H1 (cell line): Measurements from ENCODE around the gene BET1L. TPM values are rescaled to one million over a fixed set of nuclear protein-coding genes. Genes with fewer than 3 reads are reported as not detected.
A peak's percentile ranks its signal among the peaks of the same experiment; 100 is the strongest.

Source experiments
- CTCF ChIA-PET: fragments of 300-600 bp; sonication (Branson Sonifier 250); formaldehyde crosslinking; loops from one replicate; lab custom pipeline; 2021; ENCODE audit not compliant: partially characterized antibody; lab: Charles Lee
- POLR2A ChIA-PET: fragments of 300-600 bp; sonication (Branson Sonifier 250); formaldehyde crosslinking; loops from one replicate; lab custom pipeline; 2021; ENCODE audit warnings: inconsistent platforms; ENCODE audit not compliant: partially characterized antibody; lab: Charles Lee
- DNase-seq, 2 experiments: peaks; one replicate each; pipeline versions ENCODE4 v3.0.0 to v3.0.0-alpha.2; 2010 to 2022; ENCODE audit warnings: low spot score in 2 of 2, low read depth in 1 of 2, mixed read lengths in 1 of 2
- FAIRE-seq: peaks from 2 replicates; lab custom pipeline; 2011; peaks lifted over from hg19 to GRCh38; lab: Jason Lieb, UNC
- H2AFZ ChIP-seq: 2 replicates; pipeline ENCODE4 v1.8.1; 2012; ENCODE audit warnings: low read length, inconsistent platforms
- H2AK5ac ChIP-seq: 2 replicates; pipeline ENCODE4 v1.6.1; 2013; ENCODE audit warnings: low read depth, low read length
- H2BK120ac ChIP-seq: replicated peaks from 2 replicates; pipeline ENCODE3; 2013; ENCODE audit warnings: low read depth, low read length, inconsistent platforms
- H2BK12ac ChIP-seq: 2 replicates; pipeline ENCODE4 v1.6.1; 2013; ENCODE audit warnings: low read depth, low read length
- H2BK15ac ChIP-seq: 2 replicates; pipeline ENCODE4 v1.6.1; 2013; ENCODE audit warnings: low read length
- H2BK20ac ChIP-seq: 2 replicates; pipeline ENCODE4 v1.6.1; 2013; ENCODE audit warnings: low read length
- H2BK5ac ChIP-seq: 2 replicates; pipeline ENCODE4 v1.6.1; 2013; ENCODE audit warnings: low read depth, low read length
- H3K14ac ChIP-seq: 2 replicates; pipeline ENCODE4 v1.6.1; 2013; ENCODE audit warnings: inconsistent platforms; ENCODE audit not compliant: insufficient read length
- H3K18ac ChIP-seq: 2 replicates; pipeline ENCODE4 v1.6.1; 2013; ENCODE audit warnings: low read length; ENCODE audit errors: extremely low read depth
- H3K23ac ChIP-seq: 2 replicates; pipeline ENCODE4 v1.6.1; 2013; ENCODE audit warnings: inconsistent platforms; ENCODE audit not compliant: insufficient read length
- H3K23me2 ChIP-seq: 2 replicates; pipeline ENCODE4 v1.6.1; 2013; ENCODE audit warnings: low read depth, low read length
- H3K27ac ChIP-seq: 2 replicates; pipeline ENCODE4 v1.6.1; 2011; ENCODE audit warnings: low read depth, low read length, inconsistent platforms
- H3K27me3 ChIP-seq, 4 experiments: replicated peaks in 1 of 4; 1 replicate in 1 of 4; 2 replicates in 3 of 4; pipeline versions ENCODE4 v1.6.1 to v1.8.1; 2011 to 2013; ENCODE audit warnings: low read length in 3 of 4, mild to moderate bottlenecking in 3 of 4, inconsistent platforms in 2 of 4, mixed read lengths in 2 of 4, moderate library complexity in 1 of 4; ENCODE audit not compliant: control insufficient read depth in 3 of 4, insufficient read depth in 3 of 4; ENCODE audit errors: extremely low read depth in 1 of 4
- H3K36me3 ChIP-seq, 4 experiments: 2 replicates each; pipeline versions ENCODE4 v1.6.1 to v1.8.1; 2011 to 2013; ENCODE audit warnings: mild to moderate bottlenecking in 4 of 4, low read length in 3 of 4, moderate library complexity in 2 of 4, control low read depth in 1 of 4, inconsistent platforms in 1 of 4; ENCODE audit not compliant: insufficient read depth in 4 of 4, control insufficient read depth in 2 of 4
- H3K4ac ChIP-seq: replicated peaks from 2 replicates; pipeline ENCODE3; 2013; ENCODE audit warnings: low read length, low read depth, mixed read lengths, inconsistent platforms; ENCODE audit not compliant: insufficient read length
- H3K4me1 ChIP-seq, 4 experiments: replicated peaks in 1 of 4; 1 replicate in 1 of 4; 2 replicates in 3 of 4; pipeline versions ENCODE4 v1.6.1 to v1.8.1; 2011 to 2013; ENCODE audit warnings: low read length in 3 of 4, inconsistent platforms in 2 of 4, mixed read lengths in 1 of 4; ENCODE audit not compliant: insufficient read depth in 4 of 4, control insufficient read depth in 3 of 4
- H3K4me2 ChIP-seq, 2 experiments: 2 replicates each; pipeline versions ENCODE4 v1.6.1 to v1.8.1; 2011 to 2013; ENCODE audit warnings: low read depth in 2 of 2, low read length in 2 of 2, control low read depth in 1 of 2, inconsistent platforms in 1 of 2, mild to moderate bottlenecking in 1 of 2; ENCODE audit not compliant: insufficient read depth in 1 of 2
- H3K4me3 ChIP-seq, 4 experiments: fragments of 200-600, 300-600 bp in 1 of 4; sonication (generic), shearing (Covaris generic), sonication (Bioruptor Twin) in 1 of 4; 2 replicates each; pipeline versions ENCODE4 v1.5.1 to v1.8.1; 2011 to 2016; ENCODE audit warnings: low read length in 4 of 4, low read depth in 3 of 4, control low read depth in 2 of 4, inconsistent platforms in 2 of 4, mild to moderate bottlenecking in 2 of 4, mixed read lengths in 1 of 4, moderate library complexity in 1 of 4; ENCODE audit not compliant: insufficient read depth in 2 of 4; ENCODE audit errors: extremely low read depth in 1 of 4
- H3K56ac ChIP-seq: replicated peaks from 2 replicates; pipeline ENCODE3; 2013; ENCODE audit warnings: low read depth, mild to moderate bottlenecking, mixed read lengths, low read length, inconsistent platforms; ENCODE audit not compliant: insufficient read length
- H3K79me1 ChIP-seq: 2 replicates; pipeline ENCODE4 v1.6.1; 2013; ENCODE audit warnings: low read depth, low read length, control low read depth
- H3K79me2 ChIP-seq, 2 experiments: 2 replicates each; pipeline versions ENCODE4 v1.6.1 to v1.8.1; 2012 to 2013; ENCODE audit warnings: low read length in 2 of 2, mild to moderate bottlenecking in 2 of 2, inconsistent platforms in 1 of 2; ENCODE audit not compliant: insufficient read depth in 2 of 2, control insufficient read depth in 1 of 2
- H3K9ac ChIP-seq, 4 experiments: replicated peaks in 1 of 4; 1 replicate in 1 of 4; 2 replicates in 3 of 4; pipeline versions ENCODE4 v1.6.1 to v1.8.1; 2011 to 2013; ENCODE audit warnings: low read depth in 3 of 4, low read length in 3 of 4, control low read depth in 2 of 4, mild to moderate bottlenecking in 2 of 4, moderate library complexity in 2 of 4, inconsistent platforms in 1 of 4; ENCODE audit errors: extremely low read depth in 1 of 4
- H3K9me3 ChIP-seq, 2 experiments: 2 replicates each; pipeline versions ENCODE4 v1.6.1 to v1.8.1; 2012 to 2013; ENCODE audit warnings: mild to moderate bottlenecking in 2 of 2, moderate library complexity in 2 of 2, control low read depth in 1 of 2, inconsistent platforms in 1 of 2, low read depth in 1 of 2, low read length in 1 of 2, mixed read lengths in 1 of 2; ENCODE audit not compliant: insufficient read depth in 2 of 2
- H4K20me1 ChIP-seq, 2 experiments: replicated peaks in 1 of 2; 2 replicates each; pipeline versions ENCODE3 to v1.8.1; 2011 to 2013; ENCODE audit warnings: inconsistent platforms in 2 of 2, low read length in 2 of 2, mild to moderate bottlenecking in 1 of 2; ENCODE audit not compliant: insufficient read depth in 2 of 2, control insufficient read depth in 1 of 2
- H4K5ac ChIP-seq: 2 replicates; pipeline ENCODE4 v1.6.1; 2013; ENCODE audit warnings: low read length, low read depth, mixed read lengths, inconsistent platforms; ENCODE audit not compliant: insufficient read length
- H4K8ac ChIP-seq: 2 replicates; pipeline ENCODE4 v1.8.0; 2013; ENCODE audit warnings: mild to moderate bottlenecking, moderate library complexity, low read length, inconsistent platforms; ENCODE audit not compliant: insufficient read depth; ENCODE audit errors: extremely low read depth
- H4K91ac ChIP-seq: replicated peaks from 2 replicates; pipeline ENCODE3; 2013; ENCODE audit warnings: low read length, mixed read lengths, inconsistent platforms; ENCODE audit not compliant: insufficient read length
- BCL11A ChIP-seq, 2 experiments: IDR thresholded peaks; one replicate each; pipeline ENCODE4 v1.6.1; 2011; ENCODE audit warnings: low read depth in 2 of 2, low read length in 2 of 2, mild to moderate bottlenecking in 2 of 2
- CREB1 ChIP-seq: IDR thresholded peaks from 2 replicates; pipeline ENCODE4 v1.6.1; 2012; ENCODE audit warnings: inconsistent platforms
- EGR1 ChIP-seq: IDR thresholded peaks from 2 replicates; pipeline ENCODE4 v1.6.1; 2011; ENCODE audit warnings: low read depth, low read length, borderline replicate concordance
- FOSL1 ChIP-seq: IDR thresholded peaks from 2 replicates; pipeline ENCODE4 v1.6.1; 2011; ENCODE audit warnings: mild to moderate bottlenecking, low read depth, low read length, moderate library complexity; ENCODE audit not compliant: insufficient read depth
- KDM1A ChIP-seq: fragments of 200-600, 300-600 bp; sonication (generic); IDR thresholded peaks from 2 replicates; pipeline ENCODE4 v1.7.1; 2016; ENCODE audit warnings: mild to moderate bottlenecking, low read length, borderline replicate concordance
- POU5F1 ChIP-seq: IDR thresholded peaks from 2 replicates; pipeline ENCODE4 v1.6.1; 2011; ENCODE audit warnings: low read depth, mild to moderate bottlenecking, low read length, moderate library complexity
- RXRA ChIP-seq: IDR thresholded peaks from 2 replicates; pipeline ENCODE4 v1.6.1; 2011; ENCODE audit warnings: low read depth, mild to moderate bottlenecking, low read length, moderate library complexity; ENCODE audit not compliant: insufficient read depth
- SP1 ChIP-seq: IDR thresholded peaks from 2 replicates; pipeline ENCODE4 v1.6.1; 2011; ENCODE audit warnings: low read depth, low read length
- TBP ChIP-seq: IDR thresholded peaks from 2 replicates; pipeline ENCODE4 v1.6.1; 2011; ENCODE audit warnings: low read depth, low read length, improper control_type of control experiment
- TCF12 ChIP-seq: IDR thresholded peaks from 2 replicates; pipeline ENCODE4 v1.6.1; 2011; ENCODE audit warnings: low read depth, mild to moderate bottlenecking, low read length
- YY1 ChIP-seq: IDR thresholded peaks from 2 replicates; pipeline ENCODE4 v1.6.1; 2011; ENCODE audit warnings: low read depth, mild to moderate bottlenecking, low read length
- WGBS, 2 experiments: shearing (Covaris generic) in 1 of 2; methylation state at CpG; one replicate each; pipeline versions ENCODE4 v1.1.6 to v1.1.7; 2013 to 2015; ENCODE audit warnings: low lambda C conversion rate in 2 of 2, mixed read lengths in 2 of 2, inconsistent platforms in 1 of 2, low coverage in 1 of 2, missing lambda C conversion rate in 1 of 2; ENCODE audit not compliant: insufficient replicate concordance in 2 of 2, insufficient coverage in 1 of 2, insufficient read length in 1 of 2; ENCODE audit errors: extremely low coverage in 1 of 2, missing lambda C conversion rate in 1 of 2; 5-methylcytosine and 5-hydroxymethylcytosine counted together
- polyA plus RNA-seq, 7 experiments: library from polyadenylated mRNA; depleted of rRNA in 3 of 7; stranded (reverse) in 5 of 7; unstranded in 2 of 7; fragments of >200 nt in 5 of 7; fragments of 200-250 nt in 2 of 7; gene quantifications; 1 replicate in 5 of 7; 2 replicates in 1 of 7; 4 replicates in 1 of 7; pipeline versions ENCODE4 v1.2.1 to v1.2.3, GENCODE V29; 2011 to 2013; ENCODE audit warnings: missing spikeins in 2 of 7, mixed read lengths in 2 of 7
- total RNA-seq: library from RNA; stranded (reverse); fragmentation: NEBNext Ultra II Directional; extraction: Animal tissue kit (Norgen Biotek cat#: 25700); gene quantifications from 2 replicates; pipeline ENCODE4 v1.2.1, GENCODE V29; 2021
- TF ChIP-seq, protein P1 (sequence below), 3 experiments: IDR thresholded peaks; 1 replicate in 2 of 3; 2 replicates in 1 of 3; pipeline versions ENCODE4 v1.5.1 to v1.6.1; 2011; ENCODE audit warnings: low read length in 3 of 3, mild to moderate bottlenecking in 3 of 3, inconsistent platforms in 2 of 3, low read depth in 1 of 3, moderate library complexity in 1 of 3; ENCODE audit not compliant: insufficient read depth in 1 of 3; ENCODE audit errors: control extremely low read depth in 1 of 3

The BET1L gene
- total and polyA plus RNA-seq, 2 of the 8 experiments (the other 6 are each of a cell fraction or from before 2014, with no cell fraction given): 40.2 to 61.9 TPM

DNA sequence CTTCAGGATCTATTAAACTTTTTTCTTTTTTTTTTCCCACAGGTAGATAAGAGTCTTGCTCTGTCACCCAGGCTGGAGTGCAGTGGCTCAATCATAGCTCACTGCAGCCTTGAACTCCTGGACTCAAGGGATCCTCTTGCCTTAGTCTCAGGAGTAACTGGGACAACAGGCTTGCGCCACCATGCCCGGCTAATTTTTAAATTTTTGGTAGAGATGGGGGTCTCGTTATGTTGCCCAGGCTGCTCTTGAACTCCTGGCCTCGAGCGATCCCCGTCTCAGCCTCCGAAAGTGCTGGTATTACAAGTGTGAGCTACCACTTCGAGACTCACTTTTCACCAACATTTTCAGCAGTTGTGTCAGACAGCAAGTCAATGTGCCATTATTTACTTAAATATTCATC lies 28.0 kb upstream of the BET1L start:
- 96% methylated on average over 8 of the region's 8 CpGs; no CpG with 5 or more reads in 1 of the 2 experiments for WGBS, 2 experiments
- POLR2A ChIA-PET: interaction anchor here (1.0 to 9.7 kb wide), 5 partner anchors 13 to 82 kb away, joined by 3 to 99 read pairs (median 4); partner anchors contain the start of genes BET1L and RIC8A
- H3K36me3 ChIP-seq: peaks cover 0 to 6% (median 0%) of the 10 kb centered on the region in 4 experiments; a peak in 3 of 8 replicates
- H2BK5ac ChIP-seq: no peak overlapping the region
- no peak overlapping the region for H3K14ac ChIP-seq
- no peak overlapping the region for H4K5ac ChIP-seq
- DNase-seq: no peak
- H3K4me2 ChIP-seq: peak overlapping the region; percentile 82 to 90
- CTCF ChIA-PET: interaction anchor here (0.8 to 3.1 kb wide), 5 partner anchors 13 to 155 kb away, joined by 3 to 11 read pairs (median 3); no protein-coding TSS in a partner anchor
- no peak overlapping the region for H2AFZ ChIP-seq
- H4K91ac ChIP-seq: no peak overlapping the region
- peak overlapping the region; percentile 79 to 96 (median 91); a peak in 7 of 8 replicates for H3K4me3 ChIP-seq
- no peak overlapping the region for H2BK120ac ChIP-seq
- no peaks in the 10 kb centered on the region for H3K27me3 ChIP-seq
- no peak overlapping the region for H2BK20ac ChIP-seq
- no peaks in the 10 kb centered on the region for H3K9me3 ChIP-seq
- no peak for FAIRE-seq
- no peak overlapping the region for H3K4ac ChIP-seq
- no peak overlapping the region for H3K23ac ChIP-seq
- no peak overlapping the region for H2BK15ac ChIP-seq
- peak overlapping the region in 1 of 4 experiments; percentile 87; a peak in 1 of 7 replicates for H3K9ac ChIP-seq
- no peak overlapping the region for H2AK5ac ChIP-seq
- H3K79me2 ChIP-seq: peaks cover 5 to 20% of the 10 kb centered on the region in 2 experiments
- H4K8ac ChIP-seq: no peak overlapping the region
- peaks cover 4% of the 10 kb centered on the region; the same call in 1 of the 2 replicates for H3K79me1 ChIP-seq
- H3K23me2 ChIP-seq: peaks cover 14% of the 10 kb centered on the region
- H2BK12ac ChIP-seq: no peak overlapping the region
- H3K4me1 ChIP-seq: no peaks in the 10 kb centered on the region; a peak in 1 of 7 replicates
- no peak overlapping the region for H3K18ac ChIP-seq
- H4K20me1 ChIP-seq: peaks cover 0 to 2% of the 10 kb centered on the region in 2 experiments
- H3K56ac ChIP-seq: no peak overlapping the region
- no peak overlapping the region for H3K27ac ChIP-seq
- TF ChIP-seq RXRA (no peak), YY1 (no peak), FOSL1 (no peak), TCF12 (no peak), TBP (no peak), CREB1 (no peak), POU5F1 (no peak), SP1 (no peak), EGR1 (no peak), BCL11A (IDR thresholded peaks at IDR 0.05; ENCODE audit: low read depth in 2 of 2, low read length in 2 of 2) (no peak), KDM1A (no peak)
- TF ChIP-seq, protein P1, sequence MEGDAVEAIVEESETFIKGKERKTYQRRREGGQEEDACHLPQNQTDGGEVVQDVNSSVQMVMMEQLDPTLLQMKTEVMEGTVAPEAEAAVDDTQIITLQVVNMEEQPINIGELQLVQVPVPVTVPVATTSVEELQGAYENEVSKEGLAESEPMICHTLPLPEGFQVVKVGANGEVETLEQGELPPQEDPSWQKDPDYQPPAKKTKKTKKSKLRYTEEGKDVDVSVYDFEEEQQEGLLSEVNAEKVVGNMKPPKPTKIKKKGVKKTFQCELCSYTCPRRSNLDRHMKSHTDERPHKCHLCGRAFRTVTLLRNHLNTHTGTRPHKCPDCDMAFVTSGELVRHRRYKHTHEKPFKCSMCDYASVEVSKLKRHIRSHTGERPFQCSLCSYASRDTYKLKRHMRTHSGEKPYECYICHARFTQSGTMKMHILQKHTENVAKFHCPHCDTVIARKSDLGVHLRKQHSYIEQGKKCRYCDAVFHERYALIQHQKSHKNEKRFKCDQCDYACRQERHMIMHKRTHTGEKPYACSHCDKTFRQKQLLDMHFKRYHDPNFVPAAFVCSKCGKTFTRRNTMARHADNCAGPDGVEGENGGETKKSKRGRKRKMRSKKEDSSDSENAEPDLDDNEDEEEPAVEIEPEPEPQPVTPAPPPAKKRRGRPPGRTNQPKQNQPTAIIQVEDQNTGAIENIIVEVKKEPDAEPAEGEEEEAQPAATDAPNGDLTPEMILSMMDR (IDR thresholded peaks at IDR 0.05; ENCODE audit: control extremely low read depth in 1 of 3, insufficient read depth in 1 of 3, low read depth in 1 of 3, low read length in 3 of 3): no peak
